Nephron (organoid): ENCODE results near the gene GHRHR.

Experiments
- H3K27ac Mint-ChIP-seq, 3 experiments: 2 replicates each; pipeline ENCODE4 v1.8.0; 2020; ENCODE audit warnings: mixed read lengths in 3 of 3, mild to moderate bottlenecking in 2 of 3, moderate library complexity in 1 of 3
- H3K27me3 Mint-ChIP-seq: 2 replicates; pipeline ENCODE4 v1.8.0; 2021; ENCODE audit warnings: low read depth, mild to moderate bottlenecking, moderate library complexity, mixed read lengths
- H3K36me3 Mint-ChIP-seq: 2 replicates; pipeline ENCODE4 v1.8.0; 2020; ENCODE audit warnings: low read depth, mixed read lengths
- H3K4me1 Mint-ChIP-seq: 2 replicates; pipeline ENCODE4 v1.8.0; 2020; ENCODE audit warnings: mixed read lengths
- H3K4me3 Mint-ChIP-seq, 3 experiments: 2 replicates each; pipeline ENCODE4 v1.8.0; 2020; ENCODE audit warnings: mild to moderate bottlenecking in 3 of 3, mixed read lengths in 3 of 3, moderate library complexity in 2 of 3
- H3K9me3 Mint-ChIP-seq: 2 replicates; pipeline ENCODE4 v1.8.0; 2020; ENCODE audit warnings: mixed read lengths
- TF ChIP-seq, protein P1 (sequence below), 3 experiments: fragments of 200-600 bp; sonication (generic); IDR thresholded peaks; one replicate each; pipeline ENCODE4 v1.5.0; 2021; ENCODE audit warnings: antibody characterized with exemption in 3 of 3; ENCODE audit not compliant: unreplicated experiment in 3 of 3

GHRHR gene

DNA sequence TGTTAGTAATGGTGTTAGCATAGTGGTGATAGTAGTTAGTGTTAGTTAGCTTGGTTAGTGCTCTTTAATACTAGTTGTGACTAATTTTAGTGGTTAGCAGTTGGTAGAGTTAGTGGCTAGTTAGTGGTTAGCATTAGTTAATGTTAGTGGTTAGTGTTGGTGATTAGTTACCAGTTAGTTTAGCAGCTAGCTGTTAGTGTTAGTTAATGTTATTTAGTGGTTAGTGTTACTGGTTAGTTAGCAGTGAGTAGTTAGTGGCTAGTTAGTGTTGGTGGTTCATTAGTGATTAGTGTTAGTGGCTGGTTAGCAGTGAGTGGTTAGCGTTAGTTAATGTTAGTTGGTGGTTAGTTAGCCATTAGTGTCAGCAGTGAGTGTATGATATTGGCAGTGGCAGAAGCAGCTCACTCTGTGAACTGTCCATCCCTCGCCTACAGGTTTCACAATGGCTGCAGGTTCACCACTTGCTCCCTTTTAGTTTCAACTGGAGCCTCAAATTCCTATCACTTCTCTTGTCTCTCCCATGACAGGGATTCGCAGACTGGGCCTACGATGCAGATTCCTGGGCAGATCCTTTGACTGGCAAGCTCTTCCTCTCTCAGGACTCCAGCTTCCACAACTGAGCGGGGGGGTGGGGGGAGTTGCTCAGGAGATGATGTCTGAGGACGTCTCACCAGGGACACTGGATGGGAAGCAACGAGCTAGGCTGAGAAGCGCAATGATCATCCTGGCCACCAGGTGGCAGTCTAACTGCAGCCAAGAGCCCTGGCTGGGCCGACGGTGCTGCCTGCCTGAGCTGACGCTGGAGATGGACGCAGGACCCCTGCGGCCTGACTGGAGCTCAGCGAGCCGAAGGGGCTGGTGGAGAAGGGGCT, 19.5 kb downstream of the GHRHR start:
- Mint-ChIP-seq H3K4me3 (peak overlapping the region; percentile 24 to 57 (median 45)), H3K36me3 (no peaks in the 10 kb centered on the region), H3K27ac (no peak overlapping the region), H3K4me1 (peaks cover 24% of the 10 kb centered on the region), H3K27me3 (peaks cover 78% of the 10 kb centered on the region), H3K9me3 (no peaks in the 10 kb centered on the region)
- TF ChIP-seq, protein P1, sequence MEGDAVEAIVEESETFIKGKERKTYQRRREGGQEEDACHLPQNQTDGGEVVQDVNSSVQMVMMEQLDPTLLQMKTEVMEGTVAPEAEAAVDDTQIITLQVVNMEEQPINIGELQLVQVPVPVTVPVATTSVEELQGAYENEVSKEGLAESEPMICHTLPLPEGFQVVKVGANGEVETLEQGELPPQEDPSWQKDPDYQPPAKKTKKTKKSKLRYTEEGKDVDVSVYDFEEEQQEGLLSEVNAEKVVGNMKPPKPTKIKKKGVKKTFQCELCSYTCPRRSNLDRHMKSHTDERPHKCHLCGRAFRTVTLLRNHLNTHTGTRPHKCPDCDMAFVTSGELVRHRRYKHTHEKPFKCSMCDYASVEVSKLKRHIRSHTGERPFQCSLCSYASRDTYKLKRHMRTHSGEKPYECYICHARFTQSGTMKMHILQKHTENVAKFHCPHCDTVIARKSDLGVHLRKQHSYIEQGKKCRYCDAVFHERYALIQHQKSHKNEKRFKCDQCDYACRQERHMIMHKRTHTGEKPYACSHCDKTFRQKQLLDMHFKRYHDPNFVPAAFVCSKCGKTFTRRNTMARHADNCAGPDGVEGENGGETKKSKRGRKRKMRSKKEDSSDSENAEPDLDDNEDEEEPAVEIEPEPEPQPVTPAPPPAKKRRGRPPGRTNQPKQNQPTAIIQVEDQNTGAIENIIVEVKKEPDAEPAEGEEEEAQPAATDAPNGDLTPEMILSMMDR (IDR thresholded peaks at IDR 0.05; ENCODE audit: unreplicated experiment in 3 of 3): peak; percentile 90 to 93 (median 92)

DNA sequence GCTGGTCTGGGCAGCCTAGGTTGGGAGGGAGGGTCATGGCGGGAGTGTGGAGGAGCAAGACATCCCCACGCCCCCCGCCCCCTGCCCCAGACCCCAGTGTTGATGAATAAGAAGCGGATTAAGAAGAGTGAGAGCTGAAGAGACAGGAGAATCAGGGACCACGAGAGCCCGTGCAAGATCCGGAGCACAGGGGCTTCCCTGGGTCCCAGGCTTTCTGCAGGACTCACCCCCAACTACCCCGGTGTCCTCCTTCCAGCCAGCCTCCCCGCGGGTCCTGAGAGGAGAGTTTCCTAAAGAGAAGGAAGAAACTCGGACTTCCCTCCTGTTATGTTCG, 20.1 kb downstream of the GHRHR start:
- H3K4me3 Mint-ChIP-seq: peak overlapping the region; percentile 24 to 57 (median 45)
- TF ChIP-seq, protein P1 (IDR thresholded peaks at IDR 0.05; ENCODE audit: unreplicated experiment in 3 of 3): peak in 1 of 3 experiments; percentile 10
- no peaks in the 10 kb centered on the region for H3K36me3 Mint-ChIP-seq
- no peak overlapping the region for H3K27ac Mint-ChIP-seq
- no peaks in the 10 kb centered on the region for H3K9me3 Mint-ChIP-seq
- H3K27me3 Mint-ChIP-seq: peaks cover 73% of the 10 kb centered on the region
- H3K4me1 Mint-ChIP-seq: peaks cover 26% of the 10 kb centered on the region

DNA sequence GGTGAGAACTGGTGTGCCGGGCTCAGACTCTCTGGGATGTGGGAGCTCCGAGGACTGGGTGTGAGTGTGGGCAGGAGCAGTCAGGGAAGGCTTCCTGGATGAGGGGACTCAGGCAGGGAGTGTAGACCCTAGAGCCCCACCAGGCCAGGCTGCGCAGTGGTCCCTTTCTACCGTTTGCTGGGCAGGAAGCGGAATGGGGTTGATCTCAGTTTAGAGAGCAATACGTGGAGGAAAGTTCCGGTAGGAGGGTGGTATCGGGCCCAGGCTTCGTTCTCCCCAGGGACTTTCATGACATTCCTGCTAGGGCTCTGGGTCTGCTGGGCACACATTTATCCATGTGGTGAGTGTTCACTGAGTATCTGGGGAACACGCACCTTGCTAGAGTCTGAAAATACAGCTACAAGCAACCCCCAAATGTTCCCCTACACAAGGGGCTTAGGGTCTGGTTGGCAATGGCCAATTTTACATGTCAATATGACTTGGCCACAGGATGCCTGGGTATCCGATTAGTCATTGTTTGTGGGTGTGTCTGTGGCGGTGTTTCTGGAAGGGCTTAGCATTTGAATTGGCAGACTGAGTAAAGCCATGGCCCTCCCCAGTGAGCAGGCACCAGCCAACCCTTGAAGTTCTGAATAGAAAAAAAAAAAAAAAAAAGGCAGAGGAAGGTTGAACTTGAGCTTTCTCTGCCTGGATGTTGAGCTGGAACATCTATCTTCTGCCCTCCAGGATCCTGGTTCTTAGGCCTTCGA, 20.8 kb downstream of the GHRHR start:
- Mint-ChIP-seq H3K4me1 (peaks cover 26% of the 10 kb centered on the region), H3K36me3 (no peaks in the 10 kb centered on the region), H3K4me3 (peak overlapping the region in 1 of 3 experiments; percentile 40), H3K9me3 (no peaks in the 10 kb centered on the region), H3K27ac (no peak overlapping the region), H3K27me3 (peaks cover 67% of the 10 kb centered on the region)
- TF ChIP-seq, protein P1 (IDR thresholded peaks at IDR 0.05; ENCODE audit: unreplicated experiment in 3 of 3): no peak

DNA sequence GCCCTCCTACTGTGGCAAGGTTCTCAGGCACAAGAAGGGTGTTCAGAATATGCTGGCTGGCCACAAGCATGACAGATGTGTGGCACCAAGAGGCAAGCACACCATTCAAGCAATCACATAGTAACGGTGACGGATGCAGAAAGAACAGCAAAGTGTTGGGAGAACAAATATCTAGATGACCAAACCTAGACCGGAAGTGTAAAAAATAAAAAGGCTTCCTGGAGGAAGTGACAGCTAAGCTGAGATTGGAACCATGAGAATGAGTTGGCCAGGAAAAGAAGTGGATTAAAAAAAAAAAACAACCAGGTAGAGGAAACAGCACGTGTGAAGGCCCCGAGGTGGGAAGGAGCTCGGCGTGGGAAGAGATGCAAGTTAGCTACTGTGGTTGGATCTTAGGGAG, 22.0 kb downstream of the GHRHR start:
- no peak overlapping the region for H3K4me3 Mint-ChIP-seq
- peaks cover 61% of the 10 kb centered on the region for H3K27me3 Mint-ChIP-seq
- H3K36me3 Mint-ChIP-seq: no peaks in the 10 kb centered on the region
- peaks cover 30% of the 10 kb centered on the region for H3K4me1 Mint-ChIP-seq
- no peak overlapping the region for H3K27ac Mint-ChIP-seq
- H3K9me3 Mint-ChIP-seq: no peaks in the 10 kb centered on the region
- TF ChIP-seq, protein P1 (IDR thresholded peaks at IDR 0.05; ENCODE audit: unreplicated experiment in 3 of 3): no peak

DNA sequence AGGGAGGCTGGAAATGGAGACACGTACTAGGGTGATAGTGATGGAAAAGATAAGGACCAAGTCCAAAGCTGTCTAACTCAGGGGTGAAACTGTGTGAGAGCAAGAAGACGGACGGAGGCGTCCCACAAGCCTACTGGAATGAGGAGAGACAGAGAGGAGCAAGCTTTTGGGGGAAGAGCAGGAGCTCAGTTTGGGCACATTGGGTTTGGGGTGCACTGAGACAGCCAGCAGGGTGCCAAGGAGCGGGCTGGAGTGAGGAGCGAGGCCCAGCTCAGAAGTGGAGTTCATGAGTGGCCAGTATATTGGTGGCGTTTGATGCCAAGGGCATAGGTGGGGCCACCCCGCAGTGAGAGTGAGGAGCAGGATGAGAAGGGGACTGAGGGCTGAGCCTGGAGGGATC, 22.6 kb downstream of the GHRHR start:
- TF ChIP-seq, protein P1 (IDR thresholded peaks at IDR 0.05; ENCODE audit: unreplicated experiment in 3 of 3): no peak
- H3K27ac Mint-ChIP-seq: peak overlapping the region in 1 of 3 experiments; percentile 0
- no peaks in the 10 kb centered on the region for H3K9me3 Mint-ChIP-seq
- peaks cover 30% of the 10 kb centered on the region for H3K4me1 Mint-ChIP-seq
- H3K27me3 Mint-ChIP-seq: peaks cover 56% of the 10 kb centered on the region
- no peaks in the 10 kb centered on the region for H3K36me3 Mint-ChIP-seq
- peak overlapping the region in 1 of 3 experiments; percentile 4 for H3K4me3 Mint-ChIP-seq
